ENCODE measurements around the gene THOC3.
"Not testable (repeated sequence)": the region's sequence is repeated elsewhere in the genome, so short reads cannot be mapped to it uniquely, and the experiment has no call there.

Gene THOC3

GRCh38 chr5:175938489-175938888, 29.6 kb downstream of the THOC3 start:
- not testable (repeated sequence) for DNase-seq

DNA sequence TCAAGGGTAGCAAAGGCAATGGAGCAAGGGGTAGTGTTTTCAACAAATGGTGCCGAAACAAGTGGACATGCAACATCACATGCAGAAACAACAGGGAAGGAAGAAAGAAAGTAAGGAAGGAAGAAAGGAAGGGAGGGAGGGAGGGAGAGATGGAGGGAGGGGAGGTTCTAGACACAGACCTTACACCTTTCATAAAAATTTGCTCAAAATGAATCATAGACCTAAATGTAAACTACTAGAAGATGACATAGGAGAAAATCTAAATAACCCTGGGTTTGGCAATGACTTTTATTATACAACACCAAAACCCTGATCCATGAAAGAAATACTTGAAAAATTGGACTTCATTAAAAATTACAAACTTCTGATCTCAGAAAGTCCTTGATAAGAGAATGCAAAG, 39.4 kb downstream of the THOC3 start:
- not testable (repeated sequence) for DNase-seq

GRCh38 chr5:175925106-175925505, 43.0 kb downstream of the THOC3 start:
- DNase-seq: not testable (repeated sequence)

DNA sequence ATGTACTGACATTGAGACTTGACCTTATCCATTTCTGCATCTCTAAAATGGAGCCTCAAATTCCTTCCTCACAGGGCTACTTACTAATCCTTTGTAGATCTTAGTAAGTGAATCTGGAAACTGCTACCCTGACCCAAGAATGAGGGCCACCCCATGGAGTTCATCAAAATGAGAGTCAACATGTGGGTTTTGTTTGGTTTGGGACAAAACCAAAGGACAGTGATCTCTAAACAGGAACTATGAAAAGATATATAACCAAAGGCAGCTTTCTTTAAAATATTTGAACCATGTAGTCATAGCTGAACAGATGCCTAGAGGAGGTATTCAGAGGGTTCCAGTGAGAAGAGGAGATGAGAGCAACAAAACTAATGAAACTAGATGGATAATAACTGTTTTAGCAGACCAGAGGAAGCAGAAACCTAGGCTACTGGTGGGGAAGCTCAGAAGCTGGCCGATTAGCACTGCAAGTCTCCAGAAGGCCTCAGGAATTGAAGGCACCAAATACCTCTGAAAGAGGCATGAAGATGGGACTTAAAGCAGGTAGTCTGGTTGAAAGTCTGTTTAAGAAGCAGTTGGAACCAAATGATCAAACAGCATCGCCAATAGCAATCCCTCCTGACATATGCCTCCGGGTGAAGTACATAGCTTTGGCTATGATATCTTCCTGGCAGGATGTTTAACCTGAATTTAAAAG, 45.8 kb downstream of the THOC3 start:
- no peak for DNase-seq

GRCh38 chr5:175921061-175921730, 46.9 kb downstream of the THOC3 start:
- DNase-seq: no peak

DNA sequence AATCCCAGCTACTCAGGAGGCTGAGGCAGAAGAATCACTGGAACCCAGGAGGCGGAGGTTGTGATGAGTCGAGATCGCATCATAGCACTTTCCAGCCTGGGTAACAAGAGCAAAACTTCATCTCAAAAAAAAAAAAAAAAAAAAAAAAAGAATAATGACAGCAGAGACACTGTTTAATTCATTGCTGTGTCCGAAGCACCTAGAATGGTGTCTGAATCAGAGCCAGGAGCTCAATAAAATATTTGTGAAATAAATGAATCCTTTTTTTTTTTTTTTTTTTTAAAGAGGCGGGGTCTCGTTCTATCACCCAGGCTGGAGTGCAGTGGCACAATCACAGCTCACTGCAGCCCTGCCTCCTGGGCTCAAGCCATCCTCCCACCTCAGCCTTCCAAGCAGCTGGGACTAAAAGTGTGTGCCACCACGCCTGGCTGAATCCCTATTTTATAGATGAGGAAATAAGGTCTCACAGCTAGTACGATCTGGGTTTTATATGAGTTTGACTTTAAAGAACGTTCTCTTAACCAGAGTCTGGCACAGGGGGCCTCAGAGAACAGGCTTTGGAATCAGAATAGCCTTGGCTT, 47.8 kb downstream of the THOC3 start:
- no peak for DNase-seq

DNA sequence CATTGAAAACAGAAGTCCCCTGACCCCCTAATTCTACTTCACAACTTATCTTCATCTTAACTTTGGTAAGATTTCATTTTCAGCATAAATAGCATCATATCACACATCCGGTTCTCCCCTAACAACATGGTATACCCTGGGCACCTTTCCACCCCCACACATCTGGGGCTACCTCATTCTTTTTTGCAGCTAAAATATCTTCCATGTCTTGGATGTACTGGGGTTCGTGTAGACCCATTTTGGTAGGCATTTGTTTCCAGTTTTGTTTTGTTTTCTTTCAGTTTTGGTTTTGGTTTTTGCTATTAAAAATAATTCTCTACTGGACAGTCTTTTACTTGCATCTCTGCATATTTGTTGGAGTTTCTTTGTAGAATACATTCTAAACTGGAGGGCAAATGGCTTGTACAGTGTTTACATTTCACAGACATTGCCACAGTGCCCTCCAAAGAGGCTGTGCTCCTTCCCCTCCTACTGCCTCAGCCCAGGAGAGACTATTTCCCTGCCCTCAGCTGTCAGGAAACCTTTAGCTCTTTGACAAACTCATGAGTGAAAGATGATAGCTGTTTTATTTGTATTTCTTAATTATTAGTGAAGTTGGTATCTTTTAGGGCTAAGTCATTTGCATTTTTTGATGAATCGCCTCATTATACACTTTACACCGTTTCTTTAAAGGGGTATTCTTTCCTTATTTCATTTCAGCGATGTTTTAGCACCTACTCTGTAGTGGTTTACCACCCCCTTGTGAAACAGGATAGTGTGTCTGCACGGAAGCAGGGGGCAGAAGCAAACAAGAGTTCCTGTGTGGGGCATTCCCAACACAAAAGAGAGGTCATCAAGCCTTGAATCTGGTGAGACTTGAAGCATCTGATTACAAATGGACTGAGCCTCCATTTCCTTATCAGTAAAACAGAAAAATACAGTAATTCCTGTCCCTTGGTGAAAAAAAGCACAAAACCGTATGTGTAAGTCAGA, 52.8 kb downstream of the THOC3 start:
- not testable (repeated sequence) for DNase-seq

DNA sequence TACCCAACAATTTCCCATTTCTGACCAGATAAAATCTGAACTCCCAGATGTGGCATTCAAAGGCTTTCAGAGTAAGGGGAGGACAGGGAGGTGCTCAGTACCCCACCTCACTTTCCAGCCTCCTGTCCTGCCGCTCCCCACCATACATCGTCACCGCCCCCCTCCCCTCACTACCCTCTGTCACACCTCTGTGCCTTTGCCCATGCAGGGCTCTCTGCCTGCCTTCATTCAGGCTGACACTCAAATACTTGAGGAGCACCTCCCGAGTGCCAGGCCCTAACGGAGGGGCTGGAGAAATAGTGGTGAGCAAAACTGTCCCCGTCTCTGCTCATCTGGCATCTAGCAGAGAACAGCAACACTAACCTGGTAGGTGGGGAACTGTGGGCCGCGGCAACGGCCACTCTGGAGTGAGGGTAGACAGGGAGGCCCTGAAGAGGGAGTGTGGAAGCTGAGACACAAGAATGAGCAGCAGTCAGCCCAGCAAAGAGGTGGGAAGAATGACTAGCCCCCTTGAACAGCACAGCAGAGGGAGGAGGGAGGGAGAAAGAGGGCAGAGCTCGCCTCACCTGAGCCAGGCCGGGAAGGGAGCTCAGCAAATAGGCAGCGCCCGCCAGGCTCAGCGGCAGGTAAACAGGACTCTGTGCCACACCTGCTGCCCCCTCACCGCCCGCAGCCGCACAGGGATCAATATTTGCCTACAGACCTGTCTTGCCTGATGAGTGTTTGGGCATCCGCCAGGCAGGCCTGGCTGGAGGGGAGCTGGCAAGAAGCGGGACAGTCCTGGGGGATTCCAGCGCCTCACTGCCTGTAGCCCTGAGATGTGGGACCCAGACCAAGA, 54.1 kb downstream of the THOC3 start:
- DNase-seq: not testable (repeated sequence)

GRCh38 chr5:175910072-175910471, 58.0 kb downstream of the THOC3 start:
- DNase-seq: not testable (repeated sequence)
